Prostate gland (tissue), 2 donors: ENCODE data around the gene WDTC1.

ENCODE experiments used
- POLR2A ChIP-seq: fragments of 450-650 bp; IDR thresholded peaks from one replicate; pipeline ENCODE4 v1.6.1; 2016; ENCODE audit warnings: antibody characterized with exemption, mild to moderate bottlenecking
- TF ChIP-seq, protein P1 (sequence below), 4 experiments: fragments of 200-600 bp in 2 of 4; fragments of 450-650 bp in 2 of 4; sonication (generic) in 2 of 4; IDR thresholded peaks; 1 replicate in 3 of 4; 2 replicates in 1 of 4; pipeline ENCODE4 v1.5.1; 2016 to 2019; ENCODE audit warnings: antibody characterized with exemption in 4 of 4, mild to moderate bottlenecking in 2 of 4, moderate library complexity in 2 of 4

DNA sequence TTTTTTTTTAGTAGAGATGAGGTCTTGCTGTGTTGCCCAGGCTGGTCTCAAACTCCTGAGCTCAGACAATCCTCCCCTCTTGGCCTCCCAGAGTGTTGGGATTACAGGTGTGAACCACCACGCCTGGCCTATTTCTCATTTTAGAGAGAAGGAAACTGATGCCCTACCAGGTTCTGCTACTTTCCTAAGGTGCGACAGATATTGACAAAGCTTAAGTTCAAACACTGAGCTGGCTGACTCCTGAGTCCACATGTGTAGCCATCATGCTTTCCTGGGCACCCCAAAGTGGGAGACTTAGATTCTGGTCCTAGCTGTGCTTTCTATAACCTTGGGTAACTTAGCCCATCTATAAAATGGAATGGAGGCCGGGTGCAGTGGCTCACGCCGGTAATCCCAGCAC is 82.4 kb downstream of the WDTC1 start:
- TF ChIP-seq, protein P1, sequence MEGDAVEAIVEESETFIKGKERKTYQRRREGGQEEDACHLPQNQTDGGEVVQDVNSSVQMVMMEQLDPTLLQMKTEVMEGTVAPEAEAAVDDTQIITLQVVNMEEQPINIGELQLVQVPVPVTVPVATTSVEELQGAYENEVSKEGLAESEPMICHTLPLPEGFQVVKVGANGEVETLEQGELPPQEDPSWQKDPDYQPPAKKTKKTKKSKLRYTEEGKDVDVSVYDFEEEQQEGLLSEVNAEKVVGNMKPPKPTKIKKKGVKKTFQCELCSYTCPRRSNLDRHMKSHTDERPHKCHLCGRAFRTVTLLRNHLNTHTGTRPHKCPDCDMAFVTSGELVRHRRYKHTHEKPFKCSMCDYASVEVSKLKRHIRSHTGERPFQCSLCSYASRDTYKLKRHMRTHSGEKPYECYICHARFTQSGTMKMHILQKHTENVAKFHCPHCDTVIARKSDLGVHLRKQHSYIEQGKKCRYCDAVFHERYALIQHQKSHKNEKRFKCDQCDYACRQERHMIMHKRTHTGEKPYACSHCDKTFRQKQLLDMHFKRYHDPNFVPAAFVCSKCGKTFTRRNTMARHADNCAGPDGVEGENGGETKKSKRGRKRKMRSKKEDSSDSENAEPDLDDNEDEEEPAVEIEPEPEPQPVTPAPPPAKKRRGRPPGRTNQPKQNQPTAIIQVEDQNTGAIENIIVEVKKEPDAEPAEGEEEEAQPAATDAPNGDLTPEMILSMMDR (IDR thresholded peaks at IDR 0.05), result no peak
- no peak for TF ChIP-seq POLR2A
